Epithelial cell of proximal tubule (primary cell): ENCODE measurements around the gene COL5A2. TPM values are rescaled to one million over a fixed set of nuclear protein-coding genes. Genes with fewer than 3 reads are reported as not detected.

ENCODE experiments used
- DNase-seq: peaks from one replicate; pipeline ENCODE4 v3.0.0-alpha.2; 2011; ENCODE audit warnings: low read depth
- H3K4me3 ChIP-seq: 2 replicates; pipeline ENCODE4 v1.5.1; 2011; ENCODE audit warnings: low read depth, mild to moderate bottlenecking, low read length
- total RNA-seq: library from RNA; depleted of rRNA; stranded (reverse); fragments of >200 nt; gene quantifications from 2 replicates; pipeline ENCODE4 v1.2.3, GENCODE V29; 2015
- TF ChIP-seq, protein P1 (sequence below): conservative IDR thresholded peaks from 2 replicates; pipeline ENCODE4 v1.5.1; 2012; ENCODE audit warnings: low read depth, mild to moderate bottlenecking, low read length

Gene COL5A2
- total RNA-seq, 1 donor from 2014 or later, result 32.7 TPM

DNA sequence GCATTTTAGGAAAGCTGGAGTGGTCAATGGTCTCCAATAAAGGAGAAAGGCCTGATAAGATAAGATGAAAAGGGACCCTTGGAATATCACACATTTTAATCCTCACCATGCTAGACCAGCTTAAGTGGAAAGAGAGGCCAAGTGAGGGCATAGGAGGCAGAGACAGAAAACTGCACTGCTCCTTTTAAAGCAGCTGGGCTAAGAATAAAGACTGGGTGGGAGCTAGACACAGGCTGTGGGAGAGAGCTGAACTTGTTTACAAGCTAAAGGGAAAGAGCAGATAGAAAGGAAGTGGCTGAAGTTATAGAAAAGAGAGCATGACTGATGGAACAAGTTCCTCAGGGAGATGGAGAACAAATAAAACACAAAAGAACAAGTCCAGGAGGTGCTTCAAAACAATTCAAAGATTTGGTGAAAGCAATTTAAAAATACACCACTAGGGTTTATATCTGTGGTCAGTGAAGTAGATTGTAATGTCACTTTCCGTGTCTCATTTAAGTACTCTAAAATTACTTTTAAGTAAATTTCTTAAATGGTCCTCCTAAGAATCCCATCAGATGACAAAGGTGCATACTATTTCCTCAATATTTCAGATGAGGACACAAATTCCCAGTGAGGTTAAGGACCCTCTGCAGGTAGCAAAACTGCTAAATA lies 7.5 kb downstream of the COL5A2 start:
- DNase-seq, result no peak
- no peak overlapping the region for H3K4me3 ChIP-seq
- TF ChIP-seq, protein P1, sequence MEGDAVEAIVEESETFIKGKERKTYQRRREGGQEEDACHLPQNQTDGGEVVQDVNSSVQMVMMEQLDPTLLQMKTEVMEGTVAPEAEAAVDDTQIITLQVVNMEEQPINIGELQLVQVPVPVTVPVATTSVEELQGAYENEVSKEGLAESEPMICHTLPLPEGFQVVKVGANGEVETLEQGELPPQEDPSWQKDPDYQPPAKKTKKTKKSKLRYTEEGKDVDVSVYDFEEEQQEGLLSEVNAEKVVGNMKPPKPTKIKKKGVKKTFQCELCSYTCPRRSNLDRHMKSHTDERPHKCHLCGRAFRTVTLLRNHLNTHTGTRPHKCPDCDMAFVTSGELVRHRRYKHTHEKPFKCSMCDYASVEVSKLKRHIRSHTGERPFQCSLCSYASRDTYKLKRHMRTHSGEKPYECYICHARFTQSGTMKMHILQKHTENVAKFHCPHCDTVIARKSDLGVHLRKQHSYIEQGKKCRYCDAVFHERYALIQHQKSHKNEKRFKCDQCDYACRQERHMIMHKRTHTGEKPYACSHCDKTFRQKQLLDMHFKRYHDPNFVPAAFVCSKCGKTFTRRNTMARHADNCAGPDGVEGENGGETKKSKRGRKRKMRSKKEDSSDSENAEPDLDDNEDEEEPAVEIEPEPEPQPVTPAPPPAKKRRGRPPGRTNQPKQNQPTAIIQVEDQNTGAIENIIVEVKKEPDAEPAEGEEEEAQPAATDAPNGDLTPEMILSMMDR, result no peak

DNA sequence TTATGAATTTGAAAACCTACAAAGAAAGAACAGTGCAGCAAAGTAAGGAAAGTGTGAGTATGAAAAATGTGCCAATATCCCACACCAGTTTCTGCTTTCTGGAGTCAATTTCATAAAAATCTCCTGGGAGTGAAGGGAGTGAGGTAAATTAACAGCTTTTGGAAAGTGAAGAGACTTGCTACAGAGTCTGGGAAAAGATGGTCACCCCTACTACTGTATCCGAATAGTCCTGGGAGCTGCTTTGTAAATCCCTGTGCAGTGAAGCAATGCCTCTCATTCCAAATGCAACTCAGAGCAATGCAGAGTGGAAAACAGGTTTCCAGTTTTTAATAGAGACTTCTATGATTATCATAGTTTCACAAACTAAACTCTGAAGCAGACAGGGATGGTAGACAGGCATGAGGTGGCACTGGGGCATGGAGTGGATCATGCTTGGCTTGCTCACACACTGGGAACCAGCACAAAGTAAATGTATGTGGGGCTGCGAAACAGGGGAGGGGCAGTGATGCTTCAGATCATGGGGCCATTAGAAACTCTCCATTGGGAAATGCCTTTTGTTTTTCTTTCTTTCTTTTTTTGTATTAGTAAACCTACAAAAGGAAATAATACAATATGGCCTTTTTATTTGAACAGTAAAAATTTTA lies 10.6 kb downstream of the COL5A2 start:
- TF ChIP-seq, protein P1, result no peak
- no peak for DNase-seq
- no peak overlapping the region for H3K4me3 ChIP-seq

DNA sequence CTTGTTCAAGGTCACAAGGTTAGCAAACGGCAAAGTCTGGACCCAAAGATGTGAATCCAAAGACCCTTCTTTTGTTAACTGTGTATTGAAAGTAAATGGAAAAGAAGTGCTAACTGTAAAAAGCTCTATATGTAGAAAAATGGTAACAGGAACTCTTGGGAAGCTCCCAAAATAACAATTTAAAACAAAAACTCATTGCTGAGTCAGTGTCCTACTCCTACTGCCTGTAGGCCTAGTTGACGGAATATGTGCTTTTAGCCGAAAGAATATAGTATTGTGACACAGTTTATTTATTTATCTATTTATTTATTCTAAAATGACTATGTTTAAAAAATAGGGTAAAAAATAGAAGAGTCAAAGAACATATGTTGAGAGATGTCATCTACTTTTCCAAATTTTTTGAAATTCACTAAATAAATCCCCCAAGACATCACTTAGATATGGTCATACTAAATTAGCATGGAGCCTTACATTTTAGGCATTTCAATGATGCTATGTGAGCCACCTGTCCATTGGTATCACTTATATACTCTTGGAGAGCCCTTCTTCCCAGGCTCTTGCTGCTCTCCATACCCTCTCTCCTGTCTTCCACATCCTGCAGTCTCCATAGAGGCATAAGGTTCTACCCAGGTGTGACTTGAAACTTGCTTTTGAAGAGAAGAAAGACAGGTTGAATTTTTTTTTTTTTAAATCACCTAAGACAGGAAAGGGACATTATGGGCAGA lies 13.7 kb downstream of the COL5A2 start:
- H3K4me3 ChIP-seq, result no peak overlapping the region
- TF ChIP-seq, protein P1, result no peak
- DNase-seq, result no peak

DNA sequence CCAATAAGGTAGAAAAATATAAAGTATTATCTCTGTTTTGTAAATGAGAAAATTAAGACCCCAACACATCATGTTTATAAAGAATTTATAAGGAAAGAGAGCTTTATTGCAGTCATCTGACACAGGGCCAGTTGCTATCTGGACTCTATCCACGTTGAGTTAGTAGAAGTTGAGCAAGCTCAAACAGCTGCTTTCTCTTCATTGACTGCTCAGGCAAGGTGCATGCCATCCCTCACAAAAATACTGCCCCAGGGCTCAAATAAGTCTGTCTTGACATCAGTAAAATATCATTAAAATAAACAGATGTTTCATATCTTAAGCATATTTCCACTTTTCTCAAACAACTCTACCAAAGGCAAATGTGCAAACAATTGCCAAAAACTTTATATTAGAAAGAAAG lies 14.8 kb downstream of the COL5A2 start:
- no peak for DNase-seq
- H3K4me3 ChIP-seq, result no peak overlapping the region
- TF ChIP-seq, protein P1, result no peak

DNA sequence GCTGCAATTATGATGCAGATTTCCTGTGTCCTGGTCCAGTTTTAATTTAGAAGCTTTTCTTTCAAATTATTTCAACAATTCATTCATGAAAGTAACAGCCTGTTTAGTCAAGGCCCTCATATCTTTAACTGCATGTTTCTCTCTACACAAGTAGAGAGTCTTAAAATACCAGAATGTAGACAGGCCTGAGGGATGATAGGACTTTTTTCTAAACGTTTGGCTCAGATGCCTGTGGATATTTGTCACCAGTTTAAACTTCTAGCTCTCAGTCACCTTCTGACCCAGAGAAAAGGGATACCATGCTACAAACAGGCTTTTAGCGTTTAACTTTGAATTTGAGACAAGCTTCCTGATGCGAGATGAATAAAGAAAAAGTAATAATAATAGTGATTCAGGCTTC lies 15.7 kb downstream of the COL5A2 start:
- TF ChIP-seq, protein P1, result no peak
- DNase-seq, result no peak

DNA sequence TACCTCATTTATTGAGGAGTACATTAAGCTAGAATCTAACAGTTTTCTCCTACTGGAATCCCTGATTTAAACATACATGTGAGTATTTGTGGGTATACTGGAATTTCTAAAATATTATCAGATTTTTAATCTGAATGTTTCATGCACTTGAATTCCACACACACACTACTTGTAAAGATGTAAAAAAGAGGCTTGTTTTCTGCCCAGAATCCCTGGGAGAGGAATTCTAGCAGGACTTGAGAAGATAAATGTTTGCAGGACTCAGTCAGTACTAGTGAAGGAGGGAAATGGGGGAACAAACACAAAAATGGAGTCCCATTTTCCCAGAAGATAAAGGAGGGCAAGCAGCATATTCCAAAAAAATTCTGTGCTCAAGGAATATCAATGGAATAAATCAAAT lies 17.0 kb downstream of the COL5A2 start:
- TF ChIP-seq, protein P1, result no peak
- H3K4me3 ChIP-seq, result no peak overlapping the region
- DNase-seq, result no peak

More for the DNA sequence above, 15.7 kb downstream of the COL5A2 start:
- no peak overlapping the region for H3K4me3 ChIP-seq
